SK-N-SH treated with all-trans-retinoic acid at 6 μM for 48 hours (cell line): ENCODE measurements around the gene CLEC12A.

Experiments
- CSDC2 ChIP-seq: fragments of 250-450 bp; sonication (Bioruptor Pico); IDR thresholded peaks from 2 replicates; pipeline ENCODE4 v1.5.0; 2020; ENCODE audit warnings: mild to moderate bottlenecking, moderate library complexity
- GLIS3 ChIP-seq: fragments of 250-450 bp; sonication (Bioruptor Pico); IDR thresholded peaks from 2 replicates; pipeline ENCODE4 v1.5.0; 2020; ENCODE audit warnings: mild to moderate bottlenecking, moderate library complexity
- ISL1 ChIP-seq: fragments of 250-450 bp; sonication (Bioruptor Pico); IDR thresholded peaks from 2 replicates; pipeline ENCODE4 v2.1.2; 2022; ENCODE audit warnings: mild to moderate bottlenecking, moderate library complexity
- PATZ1 ChIP-seq: fragments of 250-450 bp; sonication (Bioruptor Pico); IDR thresholded peaks from 2 replicates; pipeline ENCODE4 v1.8.0; 2020; ENCODE audit warnings: mild to moderate bottlenecking, moderate library complexity, borderline replicate concordance
- TCF4 ChIP-seq: fragments of 250-450 bp; sonication (Bioruptor Pico); IDR thresholded peaks from 2 replicates; pipeline ENCODE4 v1.8.0; 2021; ENCODE audit warnings: mild to moderate bottlenecking, moderate library complexity, borderline replicate concordance
- ZC3H10 ChIP-seq: fragments of 250-450 bp; sonication (Bioruptor Pico); IDR thresholded peaks from 2 replicates; pipeline ENCODE4 v1.5.1; 2021; ENCODE audit warnings: mild to moderate bottlenecking, moderate library complexity
- ZFP3 ChIP-seq: fragments of 250-450 bp; sonication (Bioruptor Pico); IDR thresholded peaks from 2 replicates; pipeline ENCODE4 v1.5.0; 2020; ENCODE audit warnings: mild to moderate bottlenecking, moderate library complexity
- ZFP30 ChIP-seq: fragments of 450-650 bp; formaldehyde crosslinking; IDR thresholded peaks from 2 replicates; pipeline ENCODE4 v1.5.0; 2022; ENCODE audit warnings: mild to moderate bottlenecking, moderate library complexity
- TF ChIP-seq, protein P1 (sequence below): fragments of 250-450 bp; sonication (Bioruptor Pico); IDR thresholded peaks from 2 replicates; pipeline ENCODE4 v1.5.0; 2020; ENCODE audit warnings: mild to moderate bottlenecking, moderate library complexity

GRCh38 chr12:10001171-10001776 lies 30.1 kb downstream of the CLEC12A start:
- no peak for TF ChIP-seq CSDC2 (CRISPR knock-in tag)
- no peak for TF ChIP-seq PATZ1 (CRISPR knock-in tag)
- TF ChIP-seq ZFP3 (CRISPR knock-in tag), result no peak
- no peak for TF ChIP-seq TCF4
- TF ChIP-seq ZFP30 (CRISPR knock-in tag), result no peak
- TF ChIP-seq ISL1 (CRISPR knock-in tag), result no peak
- no peak for TF ChIP-seq ZC3H10 (CRISPR knock-in tag)
- TF ChIP-seq, protein P1, sequence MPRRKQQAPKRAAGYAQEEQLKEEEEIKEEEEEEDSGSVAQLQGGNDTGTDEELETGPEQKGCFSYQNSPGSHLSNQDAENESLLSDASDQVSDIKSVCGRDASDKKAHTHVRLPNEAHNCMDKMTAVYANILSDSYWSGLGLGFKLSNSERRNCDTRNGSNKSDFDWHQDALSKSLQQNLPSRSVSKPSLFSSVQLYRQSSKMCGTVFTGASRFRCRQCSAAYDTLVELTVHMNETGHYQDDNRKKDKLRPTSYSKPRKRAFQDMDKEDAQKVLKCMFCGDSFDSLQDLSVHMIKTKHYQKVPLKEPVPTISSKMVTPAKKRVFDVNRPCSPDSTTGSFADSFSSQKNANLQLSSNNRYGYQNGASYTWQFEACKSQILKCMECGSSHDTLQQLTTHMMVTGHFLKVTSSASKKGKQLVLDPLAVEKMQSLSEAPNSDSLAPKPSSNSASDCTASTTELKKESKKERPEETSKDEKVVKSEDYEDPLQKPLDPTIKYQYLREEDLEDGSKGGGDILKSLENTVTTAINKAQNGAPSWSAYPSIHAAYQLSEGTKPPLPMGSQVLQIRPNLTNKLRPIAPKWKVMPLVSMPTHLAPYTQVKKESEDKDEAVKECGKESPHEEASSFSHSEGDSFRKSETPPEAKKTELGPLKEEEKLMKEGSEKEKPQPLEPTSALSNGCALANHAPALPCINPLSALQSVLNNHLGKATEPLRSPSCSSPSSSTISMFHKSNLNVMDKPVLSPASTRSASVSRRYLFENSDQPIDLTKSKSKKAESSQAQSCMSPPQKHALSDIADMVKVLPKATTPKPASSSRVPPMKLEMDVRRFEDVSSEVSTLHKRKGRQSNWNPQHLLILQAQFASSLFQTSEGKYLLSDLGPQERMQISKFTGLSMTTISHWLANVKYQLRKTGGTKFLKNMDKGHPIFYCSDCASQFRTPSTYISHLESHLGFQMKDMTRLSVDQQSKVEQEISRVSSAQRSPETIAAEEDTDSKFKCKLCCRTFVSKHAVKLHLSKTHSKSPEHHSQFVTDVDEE (CRISPR knock-in tag), result no peak
- no peak for TF ChIP-seq GLIS3 (CRISPR knock-in tag)
